AG09309 (cell line): ENCODE data around the gene TTLL5.

Experiments used
- DNase-seq: peaks from one replicate; pipeline ENCODE4 v3.0.0-alpha.2; 2010; ENCODE audit warnings: low read depth
- H3K4me3 ChIP-seq: 2 replicates; pipeline ENCODE4 v1.5.1; 2011; ENCODE audit warnings: mild to moderate bottlenecking, low read depth, low read length, moderate library complexity; ENCODE audit not compliant: control insufficient read depth
- CTCF ChIP-seq: IDR thresholded peaks from 2 replicates; pipeline ENCODE4 v1.5.1; 2011; ENCODE audit warnings: mild to moderate bottlenecking, low read depth, low read length, inconsistent platforms; ENCODE audit not compliant: insufficient read depth, control insufficient read depth; ENCODE audit errors: missing control alignments

TTLL5 gene

GRCh38 chr14:75995372-75996041 lies 334.5 kb downstream of the TTLL5 start:
- TF ChIP-seq CTCF: no peak
- no peak overlapping the region for H3K4me3 ChIP-seq
- no peak for DNase-seq

GRCh38 chr14:75996488-75996887 lies 335.4 kb downstream of the TTLL5 start:
- TF ChIP-seq CTCF: no peak
- DNase-seq: no peak
- no peak overlapping the region for H3K4me3 ChIP-seq

DNA sequence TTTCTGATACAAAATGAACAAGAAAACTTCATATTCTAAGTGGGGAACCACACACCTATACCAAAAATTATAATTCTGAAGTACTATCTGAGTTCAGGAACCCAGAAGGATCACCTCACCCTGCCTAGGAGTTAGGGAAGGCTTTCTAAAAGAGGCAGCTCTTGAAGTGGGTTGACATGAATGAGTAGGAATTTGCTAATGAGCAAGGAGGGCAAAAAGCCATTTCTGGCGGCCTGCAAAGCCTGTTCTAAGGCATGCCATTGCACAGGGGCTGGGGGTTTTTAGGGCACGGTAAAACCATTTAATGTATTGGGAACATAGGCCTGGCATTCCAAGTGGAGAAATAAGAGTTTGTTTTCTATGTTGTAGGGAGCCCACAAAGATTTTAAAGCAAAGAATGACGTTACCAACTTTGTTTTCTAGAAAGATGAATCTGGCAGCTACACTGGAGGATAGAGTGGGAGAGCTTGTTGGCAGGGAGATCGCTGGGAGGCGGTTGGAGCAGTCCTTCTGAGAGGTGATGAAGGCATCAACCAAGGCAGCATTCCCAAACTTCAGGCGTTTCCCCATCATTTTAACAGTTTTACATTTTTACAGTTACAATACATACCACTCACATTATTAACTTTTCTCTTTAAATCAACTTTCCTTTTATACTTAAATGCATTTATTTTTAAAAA lies 338.6 kb downstream of the TTLL5 start:
- DNase-seq: no peak
- H3K4me3 ChIP-seq: no peak overlapping the region
- TF ChIP-seq CTCF: no peak

DNA sequence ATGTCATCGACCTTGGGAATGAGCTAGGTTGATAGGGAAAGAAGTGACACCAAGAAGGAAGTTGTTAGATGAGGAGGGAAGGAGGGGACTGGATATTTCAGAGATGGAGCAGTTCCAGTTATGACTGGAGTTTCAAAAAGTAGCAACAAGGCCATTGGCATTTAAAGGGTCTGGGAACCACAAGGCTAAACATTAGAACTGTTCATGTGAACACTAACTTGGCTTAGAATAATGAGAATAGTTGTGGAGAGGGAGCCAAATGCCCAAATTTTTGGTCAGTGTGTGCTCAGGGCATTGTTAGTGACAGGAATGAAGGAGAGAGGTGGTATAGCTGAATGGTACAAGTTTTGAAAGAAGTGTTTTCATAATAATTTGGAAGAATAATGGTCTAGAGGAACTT lies 341.3 kb downstream of the TTLL5 start:
- no peak for DNase-seq
- TF ChIP-seq CTCF: no peak
- H3K4me3 ChIP-seq: no peak overlapping the region
